H9 (cell line): ENCODE results near the gene TMEM217. TPM values are rescaled to one million over a fixed set of nuclear protein-coding genes. Genes with fewer than 3 reads are reported as not detected.

ENCODE experiments used
- DNase-seq: peaks from one replicate; pipeline ENCODE4 v3.0.0-alpha.2; 2017
- H2AFZ ChIP-seq: one replicate; pipeline ENCODE4 v1.6.1; 2013; ENCODE audit warnings: mild to moderate bottlenecking, low read length, control low read depth, moderate library complexity
- H2AK5ac ChIP-seq: 2 replicates; pipeline ENCODE4 v1.6.1; 2013; ENCODE audit warnings: low read length, control low read depth, mixed read lengths; ENCODE audit not compliant: insufficient read length
- H2BK120ac ChIP-seq: one replicate; pipeline ENCODE4 v1.6.1; 2013; ENCODE audit warnings: low read depth, mild to moderate bottlenecking, low read length, control low read depth, inconsistent platforms; ENCODE audit not compliant: poor library complexity, severe bottlenecking
- H2BK12ac ChIP-seq: 2 replicates; pipeline ENCODE4 v1.6.1; 2013; ENCODE audit warnings: low read length, control low read depth, mixed read lengths, low read depth; ENCODE audit not compliant: insufficient read length
- H2BK15ac ChIP-seq: 2 replicates; pipeline ENCODE4 v1.6.1; 2013; ENCODE audit warnings: low read depth, low read length, control low read depth
- H2BK20ac ChIP-seq: one replicate; pipeline ENCODE4 v1.6.1; 2013; ENCODE audit warnings: low read depth, mild to moderate bottlenecking, low read length, control low read depth, inconsistent platforms; ENCODE audit not compliant: poor library complexity, severe bottlenecking
- H2BK5ac ChIP-seq: 2 replicates; pipeline ENCODE4 v1.6.1; 2013; ENCODE audit warnings: low read length, control low read depth, mixed read lengths; ENCODE audit not compliant: insufficient read length
- H3K14ac ChIP-seq: 2 replicates; pipeline ENCODE4 v1.6.1; 2013; ENCODE audit warnings: low read length, control low read depth; ENCODE audit not compliant: insufficient read depth
- H3K18ac ChIP-seq: 2 replicates; pipeline ENCODE4 v1.6.1; 2013; ENCODE audit warnings: low read depth, mild to moderate bottlenecking, mixed read lengths, low read length, control low read depth; ENCODE audit not compliant: insufficient read length
- H3K23ac ChIP-seq: 2 replicates; pipeline ENCODE4 v1.6.1; 2013; ENCODE audit warnings: low read length, control low read depth, mixed read lengths, low read depth; ENCODE audit not compliant: insufficient read length
- H3K23me2 ChIP-seq: 2 replicates; pipeline ENCODE4 v1.6.1; 2013; ENCODE audit warnings: low read depth, mild to moderate bottlenecking, mixed read lengths, low read length, control low read depth; ENCODE audit not compliant: insufficient read length, poor library complexity, severe bottlenecking
- H3K27ac ChIP-seq: 2 replicates; pipeline ENCODE4 v1.5.1; 2013; ENCODE audit warnings: low read length, control low read depth, mixed read lengths, low read depth; ENCODE audit not compliant: insufficient read length
- H3K27me3 ChIP-seq: 2 replicates; pipeline ENCODE4 v1.6.1; 2013; ENCODE audit warnings: low read length, control low read depth, inconsistent platforms; ENCODE audit not compliant: insufficient read depth
- H3K4ac ChIP-seq: 2 replicates; pipeline ENCODE4 v1.6.1; 2013; ENCODE audit warnings: low read depth, mild to moderate bottlenecking, control low read depth, inconsistent platforms, low read length, moderate library complexity
- H3K4me1 ChIP-seq: 2 replicates; pipeline ENCODE4 v1.6.1; 2013; ENCODE audit warnings: low read length, control low read depth, inconsistent platforms; ENCODE audit not compliant: insufficient read depth
- H3K4me2 ChIP-seq: 2 replicates; pipeline ENCODE4 v1.6.1; 2013; ENCODE audit warnings: low read length, control low read depth, mixed read lengths; ENCODE audit not compliant: insufficient read length, insufficient read depth
- H3K56ac ChIP-seq: 2 replicates; pipeline ENCODE4 v1.6.1; 2013; ENCODE audit warnings: low read depth, mild to moderate bottlenecking, mixed read lengths, low read length, control low read depth; ENCODE audit not compliant: insufficient read length
- H3K79me1 ChIP-seq: 2 replicates; pipeline ENCODE4 v1.6.1; 2013; ENCODE audit warnings: low read depth, mild to moderate bottlenecking, moderate library complexity, low read length, control low read depth, inconsistent platforms; ENCODE audit not compliant: insufficient read depth, poor library complexity, severe bottlenecking
- H3K79me2 ChIP-seq: 2 replicates; pipeline ENCODE4 v1.6.1; 2013; ENCODE audit warnings: low read length, control low read depth, inconsistent platforms; ENCODE audit not compliant: insufficient read depth
- H3K9ac ChIP-seq: 2 replicates; pipeline ENCODE4 v1.6.1; 2013; ENCODE audit warnings: low read length, control low read depth, mixed read lengths; ENCODE audit not compliant: insufficient read length; ENCODE audit errors: extremely low read depth
- H3K9me3 ChIP-seq: one replicate; pipeline ENCODE4 v1.6.1; 2013; ENCODE audit warnings: low read depth, low read length, inconsistent platforms; ENCODE audit not compliant: control insufficient read depth
- H3T11ph ChIP-seq: one replicate; pipeline ENCODE4 v1.6.1; 2013; ENCODE audit warnings: mild to moderate bottlenecking, low read length, control low read depth, inconsistent platforms
- H4K20me1 ChIP-seq: one replicate; pipeline ENCODE4 v1.6.1; 2013; ENCODE audit not compliant: control insufficient read depth, insufficient read length, insufficient read depth
- H4K5ac ChIP-seq: 2 replicates; pipeline ENCODE4 v1.6.1; 2013; ENCODE audit warnings: low read depth, mild to moderate bottlenecking, mixed read lengths, low read length, control low read depth; ENCODE audit not compliant: insufficient read length
- H4K8ac ChIP-seq: replicated peaks from 2 replicates; pipeline ENCODE4 v1.6.1; 2013; ENCODE audit warnings: low read length, control low read depth, mixed read lengths, low read depth; ENCODE audit not compliant: insufficient read length
- H4K91ac ChIP-seq: 2 replicates; pipeline ENCODE4 v1.6.1; 2013; ENCODE audit warnings: low read depth, mild to moderate bottlenecking, moderate library complexity, mixed read lengths, low read length, control low read depth; ENCODE audit not compliant: insufficient read length
- H3K27ac Mint-ChIP-seq, 3 experiments: 2 replicates in 2 of 3; 3 replicates in 1 of 3; pipeline ENCODE4 v1.8.0; 2020 to 2021; ENCODE audit warnings: mixed read lengths in 3 of 3, mild to moderate bottlenecking in 1 of 3, moderate library complexity in 1 of 3
- H3K27me3 Mint-ChIP-seq: 2 replicates; pipeline ENCODE4 v1.8.0; 2021; ENCODE audit warnings: low read depth, mild to moderate bottlenecking, moderate library complexity, mixed read lengths
- H3K36me3 Mint-ChIP-seq, 3 experiments: 2 replicates in 2 of 3; 3 replicates in 1 of 3; pipeline ENCODE4 v1.8.0; 2020 to 2021; ENCODE audit warnings: low read depth in 3 of 3, mixed read lengths in 3 of 3; ENCODE audit not compliant: insufficient read depth in 1 of 3
- H3K4me1 Mint-ChIP-seq, 2 experiments: 2 replicates each; pipeline ENCODE4 v1.8.0; 2020; ENCODE audit warnings: mixed read lengths in 2 of 2
- H3K4me3 Mint-ChIP-seq, 2 experiments: 2 replicates in 1 of 2; 3 replicates in 1 of 2; pipeline ENCODE4 v1.8.0; 2020 to 2021; ENCODE audit warnings: mild to moderate bottlenecking in 2 of 2, mixed read lengths in 2 of 2, moderate library complexity in 1 of 2
- H3K9me3 Mint-ChIP-seq, 2 experiments: 2 replicates in 1 of 2; 3 replicates in 1 of 2; pipeline ENCODE4 v1.8.0; 2020; ENCODE audit warnings: mild to moderate bottlenecking in 2 of 2, mixed read lengths in 2 of 2, moderate library complexity in 1 of 2
- WGBS: extraction: QIAGEN DNeasy Blood & Tissue Kit; methylation state at CpG from one replicate; pipeline ENCODE4 v1.1.7; 2013; ENCODE audit warnings: missing lambda C conversion rate, low lambda C conversion rate, mixed read lengths; ENCODE audit not compliant: insufficient read length; ENCODE audit errors: extremely low coverage; 5-methylcytosine and 5-hydroxymethylcytosine counted together
- total RNA-seq: library from RNA; stranded (reverse); gene quantifications from 2 replicates; pipeline ENCODE4 v1.2.1, GENCODE V29; 2021
- TF ChIP-seq, protein P1 (sequence below): fragments of 200-600 bp; sonication (generic); conservative IDR thresholded peaks from 3 replicates; pipeline ENCODE4 v1.8.0; 2021; ENCODE audit warnings: antibody characterized with exemption, mild to moderate bottlenecking

TMEM217 gene
- total RNA-seq, 1 experiment from 2014 or later, result 1.1 TPM

DNA sequence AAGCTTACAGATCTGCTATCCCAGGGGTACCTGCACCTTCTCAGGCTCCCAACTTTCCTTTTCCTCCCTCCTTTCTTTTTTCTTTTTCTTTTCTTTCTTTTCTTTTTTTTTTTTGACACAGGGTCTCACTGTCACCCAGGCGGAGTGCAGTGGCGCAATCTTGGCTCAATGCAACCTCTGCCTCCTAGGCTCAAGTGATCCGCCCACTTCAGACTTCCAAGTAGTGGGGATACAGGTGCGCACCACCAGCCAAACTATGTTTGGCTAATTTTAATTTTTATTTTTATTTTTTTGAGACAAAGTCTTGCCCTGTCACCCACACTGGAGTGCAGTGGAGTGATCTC is 52.0 kb downstream of the TMEM217 start:
- H2BK15ac ChIP-seq, result no peak overlapping the region
- no peak overlapping the region for H3K27ac Mint-ChIP-seq
- no CpG with 5 or more reads among the region's 4 CpGs for WGBS

More for the DNA sequence above, 52.0 kb downstream of the TMEM217 start:
- H4K20me1 ChIP-seq, result no peaks in the 10 kb centered on the region
- no peaks in the 10 kb centered on the region for H3K79me2 ChIP-seq
- no peak overlapping the region for H4K91ac ChIP-seq
- H3K4me3 Mint-ChIP-seq, result no peak overlapping the region
- peaks cover 5 to 8% of the 10 kb centered on the region in 2 experiments for H3K4me1 Mint-ChIP-seq
- no peak overlapping the region for H2BK20ac ChIP-seq
- H3K9ac ChIP-seq, result no peak overlapping the region
- H3K23me2 ChIP-seq, result no peaks in the 10 kb centered on the region
- peaks cover 0 to 2% of the 10 kb centered on the region in 2 experiments; a peak in 1 of 5 replicates for H3K9me3 Mint-ChIP-seq
- H2AFZ ChIP-seq, result no peak overlapping the region
- TF ChIP-seq, protein P1, sequence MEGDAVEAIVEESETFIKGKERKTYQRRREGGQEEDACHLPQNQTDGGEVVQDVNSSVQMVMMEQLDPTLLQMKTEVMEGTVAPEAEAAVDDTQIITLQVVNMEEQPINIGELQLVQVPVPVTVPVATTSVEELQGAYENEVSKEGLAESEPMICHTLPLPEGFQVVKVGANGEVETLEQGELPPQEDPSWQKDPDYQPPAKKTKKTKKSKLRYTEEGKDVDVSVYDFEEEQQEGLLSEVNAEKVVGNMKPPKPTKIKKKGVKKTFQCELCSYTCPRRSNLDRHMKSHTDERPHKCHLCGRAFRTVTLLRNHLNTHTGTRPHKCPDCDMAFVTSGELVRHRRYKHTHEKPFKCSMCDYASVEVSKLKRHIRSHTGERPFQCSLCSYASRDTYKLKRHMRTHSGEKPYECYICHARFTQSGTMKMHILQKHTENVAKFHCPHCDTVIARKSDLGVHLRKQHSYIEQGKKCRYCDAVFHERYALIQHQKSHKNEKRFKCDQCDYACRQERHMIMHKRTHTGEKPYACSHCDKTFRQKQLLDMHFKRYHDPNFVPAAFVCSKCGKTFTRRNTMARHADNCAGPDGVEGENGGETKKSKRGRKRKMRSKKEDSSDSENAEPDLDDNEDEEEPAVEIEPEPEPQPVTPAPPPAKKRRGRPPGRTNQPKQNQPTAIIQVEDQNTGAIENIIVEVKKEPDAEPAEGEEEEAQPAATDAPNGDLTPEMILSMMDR, result no peak
- H3K9me3 ChIP-seq, result no peaks in the 10 kb centered on the region
- H3K4ac ChIP-seq, result no peak overlapping the region
- no peak overlapping the region for H3K14ac ChIP-seq
- H3K27me3 ChIP-seq, result no peaks in the 10 kb centered on the region
- H3K23ac ChIP-seq, result no peak overlapping the region
- H2AK5ac ChIP-seq, result no peak overlapping the region
- no peak overlapping the region for H3K27ac ChIP-seq
- H2BK5ac ChIP-seq, result no peak overlapping the region
- H2BK12ac ChIP-seq, result no peak overlapping the region
- H3T11ph ChIP-seq, result no peak overlapping the region
- H4K8ac ChIP-seq, result no peak overlapping the region
- H3K56ac ChIP-seq, result no peak overlapping the region
- DNase-seq, result no peak
- H3K4me2 ChIP-seq, result no peak overlapping the region
- H3K27me3 Mint-ChIP-seq, result no peaks in the 10 kb centered on the region; the same call in 1 of the 2 replicates
- H3K36me3 Mint-ChIP-seq, result no peaks in the 10 kb centered on the region
- H2BK120ac ChIP-seq, result no peak overlapping the region
- no peak overlapping the region for H3K18ac ChIP-seq
- no peaks in the 10 kb centered on the region; the same call in 1 of the 2 replicates for H3K4me1 ChIP-seq
- H3K79me1 ChIP-seq, result no peaks in the 10 kb centered on the region
- no peak overlapping the region for H4K5ac ChIP-seq
